ENCODE data around the gene GABBR1. TPM values are rescaled to one million over a fixed set of nuclear protein-coding genes. Genes with fewer than 3 reads are reported as not detected.

The GABBR1 gene
- total and polyA plus RNA-seq, 2 donors (not counting 3 experiments of a cell fraction or from before 2014, with no cell fraction given), result 43.6 to 50.8 TPM

GRCh38 chr6:29525311-29525639, 107.7 kb downstream of the GABBR1 start:
- no peaks in the 10 kb centered on the region for H4K20me1 ChIP-seq (replicated peaks; ENCODE audit: control insufficient read depth, extremely low read depth, insufficient read depth, low read length)
- CTCF ChIA-PET, result no interaction called here
- no peaks in the 10 kb centered on the region for H3K27me3 ChIP-seq (ENCODE audit: control insufficient read depth in 2 of 2, insufficient read depth in 2 of 2, low read length in 2 of 2)
- FAIRE-seq (no peak), DNase-seq (ENCODE audit: low read depth, low spot score) (no peak)
- dilution Hi-C loops (cut with MboI; ENCODE audit: extremely low pct_ligation_motif_present, low sequenced_read_pairs), result no loop called here
- H3K79me2 ChIP-seq (ENCODE audit: control insufficient read depth, insufficient read depth, low read length), result no peaks in the 10 kb centered on the region
- no TSS peak for BruUV-seq (replicated peaks)
- H3K4me2 ChIP-seq (ENCODE audit: insufficient read depth, low read length), result no peak overlapping the region
- intact Hi-C loops (cut with micrococcal nuclease), result loop anchor here (5.0 kb wide), 1 partner anchor 763 kb away; no protein-coding TSS in a partner anchor
- TF ChIP-seq EZH2 (IDR thresholded peaks at IDR 0.05; ENCODE audit: borderline replicate concordance, low read depth, low read length, severe bottlenecking) (no peak), FOS (IDR thresholded peaks at IDR 0.05; ENCODE audit: borderline replicate concordance, insufficient read depth, low read length) (no peak), MAX (IDR thresholded peaks at IDR 0.05; ENCODE audit: insufficient read depth, insufficient read length) (no peak), POLR2A (IDR thresholded peaks at IDR 0.05; ENCODE audit: low read depth, low read length) (no peak), JUN (IDR thresholded peaks at IDR 0.05; ENCODE audit: borderline replicate concordance, insufficient read depth, insufficient read length, low read depth) (no peak), POLR2AphosphoS5 (IDR thresholded peaks at IDR 0.05; ENCODE audit: insufficient read depth, low read depth, low read length) (no peak), GATA2 (IDR thresholded peaks at IDR 0.05; ENCODE audit: insufficient read depth, insufficient read length, low read depth, low read length) (no peak), MYC (IDR thresholded peaks at IDR 0.05; ENCODE audit: low read depth, low read length) (no peak)
- TF ChIP-seq, protein P1, sequence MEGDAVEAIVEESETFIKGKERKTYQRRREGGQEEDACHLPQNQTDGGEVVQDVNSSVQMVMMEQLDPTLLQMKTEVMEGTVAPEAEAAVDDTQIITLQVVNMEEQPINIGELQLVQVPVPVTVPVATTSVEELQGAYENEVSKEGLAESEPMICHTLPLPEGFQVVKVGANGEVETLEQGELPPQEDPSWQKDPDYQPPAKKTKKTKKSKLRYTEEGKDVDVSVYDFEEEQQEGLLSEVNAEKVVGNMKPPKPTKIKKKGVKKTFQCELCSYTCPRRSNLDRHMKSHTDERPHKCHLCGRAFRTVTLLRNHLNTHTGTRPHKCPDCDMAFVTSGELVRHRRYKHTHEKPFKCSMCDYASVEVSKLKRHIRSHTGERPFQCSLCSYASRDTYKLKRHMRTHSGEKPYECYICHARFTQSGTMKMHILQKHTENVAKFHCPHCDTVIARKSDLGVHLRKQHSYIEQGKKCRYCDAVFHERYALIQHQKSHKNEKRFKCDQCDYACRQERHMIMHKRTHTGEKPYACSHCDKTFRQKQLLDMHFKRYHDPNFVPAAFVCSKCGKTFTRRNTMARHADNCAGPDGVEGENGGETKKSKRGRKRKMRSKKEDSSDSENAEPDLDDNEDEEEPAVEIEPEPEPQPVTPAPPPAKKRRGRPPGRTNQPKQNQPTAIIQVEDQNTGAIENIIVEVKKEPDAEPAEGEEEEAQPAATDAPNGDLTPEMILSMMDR (IDR thresholded peaks at IDR 0.05; ENCODE audit: extremely low read depth in 1 of 2, insufficient read depth in 1 of 2, low read depth in 1 of 2, low read length in 2 of 2), result no peak
- no peak overlapping the region for H3K4me3 ChIP-seq (replicated peaks in 1 of 3; ENCODE audit: insufficient read depth in 1 of 3, low read depth in 1 of 3, low read length in 3 of 3)
- H3K9me3 ChIP-seq (replicated peaks; ENCODE audit: control insufficient read depth, insufficient read depth, low read length), result no peaks in the 10 kb centered on the region
- no peaks in the 10 kb centered on the region for H3K36me3 ChIP-seq (ENCODE audit: control insufficient read depth in 2 of 2, extremely low read depth in 1 of 2, insufficient read depth in 2 of 2, low read length in 2 of 2)
- no peak overlapping the region for H3K9ac ChIP-seq (replicated peaks; ENCODE audit: extremely low read depth, insufficient read depth, low read length)
- POLR2A ChIA-PET, result no interaction called here
- H3K4me1 ChIP-seq (ENCODE audit: control insufficient read depth, extremely low read depth, insufficient read depth, low read length), result no peaks in the 10 kb centered on the region
- no peaks in the 10 kb centered on the region for H3K9me1 ChIP-seq (replicated peaks; ENCODE audit: control insufficient read depth, extremely low read depth, insufficient read depth, low read length)
- no peak overlapping the region for H2AFZ ChIP-seq (ENCODE audit: low read depth, low read length)
- H3K27ac ChIP-seq (ENCODE audit: insufficient read depth, low read depth, low read length), result no peak overlapping the region

All from endothelial cell of umbilical vein (primary cell).